Neural progenitor cell (in vitro differentiated cells): ENCODE measurements around the gene C3AR1. TPM values are rescaled to one million over a fixed set of nuclear protein-coding genes. Genes with fewer than 3 reads are reported as not detected.

Experiments used
- DNase-seq: peaks from one replicate; pipeline ENCODE4 v3.0.0-alpha.2; 2016; ENCODE audit warnings: low spot score
- H2AFZ ChIP-seq: fragments of 200-600 bp; sonication (generic); replicated peaks from 2 replicates; pipeline ENCODE4 v1.6.1; 2016; ENCODE audit warnings: antibody characterized with exemption
- H3F3A ChIP-seq: fragments of 200-600 bp; sonication (generic); 2 replicates; pipeline ENCODE4 v1.6.1; 2016; ENCODE audit warnings: antibody characterized with exemption, low read depth
- H3K27ac ChIP-seq: fragments of 200-600 bp; sonication (generic); 2 replicates; pipeline ENCODE4 v1.5.1; 2016; ENCODE audit warnings: mild to moderate bottlenecking
- H3K27me3 ChIP-seq: fragments of 200-600 bp; sonication (generic); 2 replicates; pipeline ENCODE4 v1.6.1; 2016; ENCODE audit warnings: mild to moderate bottlenecking, moderate library complexity
- H3K36me3 ChIP-seq: fragments of 200-600 bp; sonication (generic); 2 replicates; pipeline ENCODE4 v1.5.1; 2016
- H3K4me1 ChIP-seq: fragments of 200-600 bp; sonication (generic); 2 replicates; pipeline ENCODE4 v1.6.1; 2016; ENCODE audit warnings: mixed run types
- H3K4me2 ChIP-seq: fragments of 200-600 bp; sonication (generic); 2 replicates; pipeline ENCODE4 v1.6.1; 2016
- H3K4me3 ChIP-seq: fragments of 200-600 bp; sonication (generic); 2 replicates; pipeline ENCODE4 v1.5.1; 2016
- H3K79me2 ChIP-seq: fragments of 200-600 bp; sonication (generic); 2 replicates; pipeline ENCODE4 v1.6.1; 2016; ENCODE audit warnings: low read depth
- H3K9ac ChIP-seq: fragments of 200-600 bp; sonication (generic); 2 replicates; pipeline ENCODE4 v1.6.1; 2016
- H3K9me3 ChIP-seq: fragments of 200-600 bp; sonication (generic); 2 replicates; pipeline ENCODE4 v1.5.1; 2016; ENCODE audit warnings: low read depth
- H4K20me1 ChIP-seq: fragments of 200-600 bp; sonication (generic); 2 replicates; pipeline ENCODE4 v1.6.1; 2016; ENCODE audit warnings: low read depth
- H3K27ac Mint-ChIP-seq: 3 replicates; pipeline ENCODE4 v1.8.0; 2021; ENCODE audit warnings: mixed read lengths
- H3K27me3 Mint-ChIP-seq: 2 replicates; pipeline ENCODE4 v1.8.0; 2022; ENCODE audit warnings: low read depth, mild to moderate bottlenecking, inconsistent platforms, moderate library complexity, mixed read lengths; ENCODE audit not compliant: insufficient read depth
- H3K36me3 Mint-ChIP-seq: 3 replicates; pipeline ENCODE4 v1.8.0; 2021; ENCODE audit warnings: mixed read lengths
- H3K4me1 Mint-ChIP-seq: 3 replicates; pipeline ENCODE4 v1.8.0; 2021; ENCODE audit warnings: mixed read lengths
- H3K4me3 Mint-ChIP-seq: 3 replicates; pipeline ENCODE4 v1.8.0; 2021; ENCODE audit warnings: mild to moderate bottlenecking, moderate library complexity, mixed read lengths
- H3K9me3 Mint-ChIP-seq: 3 replicates; pipeline ENCODE4 v1.8.0; 2020; ENCODE audit warnings: mixed read lengths
- EZH2 ChIP-seq: fragments of 200-600 bp; sonication (generic); IDR thresholded peaks from 2 replicates; pipeline ENCODE4 v1.6.1; 2017; ENCODE audit warnings: antibody characterized with exemption, mild to moderate bottlenecking, moderate library complexity
- EZH2phosphoT487 ChIP-seq: fragments of 200-600 bp; sonication (generic); IDR thresholded peaks from 2 replicates; pipeline ENCODE4 v1.6.1; 2017; ENCODE audit warnings: antibody characterized with exemption
- total RNA-seq: library from RNA; depleted of rRNA; stranded (reverse); fragments of >200 nt; gene quantifications from 2 replicates; pipeline ENCODE4 v1.2.3, GENCODE V29; 2015; ENCODE audit warnings: low replicate concordance
- TF ChIP-seq, protein P1 (sequence below): fragments of 200-600 bp; sonication (generic); IDR thresholded peaks from 2 replicates; pipeline ENCODE4 v1.5.1; 2017; ENCODE audit warnings: antibody characterized with exemption, mild to moderate bottlenecking

The C3AR1 gene
- total RNA-seq, 1 donor from 2014 or later, result not detected

DNA sequence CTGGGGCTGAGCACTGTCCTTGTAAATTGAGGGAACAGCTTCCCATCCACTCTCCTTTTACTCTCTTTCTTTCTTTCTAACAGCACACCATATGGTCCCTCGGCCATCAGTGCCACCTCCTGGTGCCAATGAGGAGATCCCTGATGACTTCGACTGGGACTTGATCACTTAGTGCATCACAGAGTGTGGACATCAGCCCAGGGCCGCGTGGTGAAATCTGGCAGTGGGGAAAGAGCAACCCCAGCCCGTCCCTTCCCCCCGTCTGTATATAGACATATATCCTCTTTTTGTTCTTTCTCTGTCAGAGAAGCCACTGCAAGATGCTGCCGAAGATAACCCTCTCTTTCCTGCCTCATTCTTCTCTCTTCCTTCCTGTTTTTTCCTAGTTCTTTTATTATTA lies 13.5 kb downstream of the C3AR1 start:
- no peak overlapping the region for H2AFZ ChIP-seq
- TF ChIP-seq EZH2, result no peak
- TF ChIP-seq, protein P1, sequence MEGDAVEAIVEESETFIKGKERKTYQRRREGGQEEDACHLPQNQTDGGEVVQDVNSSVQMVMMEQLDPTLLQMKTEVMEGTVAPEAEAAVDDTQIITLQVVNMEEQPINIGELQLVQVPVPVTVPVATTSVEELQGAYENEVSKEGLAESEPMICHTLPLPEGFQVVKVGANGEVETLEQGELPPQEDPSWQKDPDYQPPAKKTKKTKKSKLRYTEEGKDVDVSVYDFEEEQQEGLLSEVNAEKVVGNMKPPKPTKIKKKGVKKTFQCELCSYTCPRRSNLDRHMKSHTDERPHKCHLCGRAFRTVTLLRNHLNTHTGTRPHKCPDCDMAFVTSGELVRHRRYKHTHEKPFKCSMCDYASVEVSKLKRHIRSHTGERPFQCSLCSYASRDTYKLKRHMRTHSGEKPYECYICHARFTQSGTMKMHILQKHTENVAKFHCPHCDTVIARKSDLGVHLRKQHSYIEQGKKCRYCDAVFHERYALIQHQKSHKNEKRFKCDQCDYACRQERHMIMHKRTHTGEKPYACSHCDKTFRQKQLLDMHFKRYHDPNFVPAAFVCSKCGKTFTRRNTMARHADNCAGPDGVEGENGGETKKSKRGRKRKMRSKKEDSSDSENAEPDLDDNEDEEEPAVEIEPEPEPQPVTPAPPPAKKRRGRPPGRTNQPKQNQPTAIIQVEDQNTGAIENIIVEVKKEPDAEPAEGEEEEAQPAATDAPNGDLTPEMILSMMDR, result no peak
- no peak for TF ChIP-seq EZH2phosphoT487
- H3K4me3 ChIP-seq, result no peak overlapping the region
- no peak overlapping the region for H3K4me2 ChIP-seq
- no peaks in the 10 kb centered on the region for H3K36me3 ChIP-seq
- H3K36me3 Mint-ChIP-seq, result peaks cover 28% of the 10 kb centered on the region
- no peaks in the 10 kb centered on the region for H3K9me3 ChIP-seq
- peaks cover 9% of the 10 kb centered on the region for H3K4me1 Mint-ChIP-seq
- H3K27me3 Mint-ChIP-seq, result no peaks in the 10 kb centered on the region
- no peak overlapping the region for H3K4me3 Mint-ChIP-seq
- H3K79me2 ChIP-seq, result no peaks in the 10 kb centered on the region
- H3K27ac Mint-ChIP-seq, result no peak overlapping the region
- H3K4me1 ChIP-seq, result no peaks in the 10 kb centered on the region
- no peak overlapping the region for H3K27ac ChIP-seq
- DNase-seq, result no peak
- no peaks in the 10 kb centered on the region for H3F3A ChIP-seq
- H3K9me3 Mint-ChIP-seq, result no peaks in the 10 kb centered on the region
- no peak overlapping the region for H3K9ac ChIP-seq
- no peaks in the 10 kb centered on the region for H3K27me3 ChIP-seq
- H4K20me1 ChIP-seq, result no peaks in the 10 kb centered on the region

DNA sequence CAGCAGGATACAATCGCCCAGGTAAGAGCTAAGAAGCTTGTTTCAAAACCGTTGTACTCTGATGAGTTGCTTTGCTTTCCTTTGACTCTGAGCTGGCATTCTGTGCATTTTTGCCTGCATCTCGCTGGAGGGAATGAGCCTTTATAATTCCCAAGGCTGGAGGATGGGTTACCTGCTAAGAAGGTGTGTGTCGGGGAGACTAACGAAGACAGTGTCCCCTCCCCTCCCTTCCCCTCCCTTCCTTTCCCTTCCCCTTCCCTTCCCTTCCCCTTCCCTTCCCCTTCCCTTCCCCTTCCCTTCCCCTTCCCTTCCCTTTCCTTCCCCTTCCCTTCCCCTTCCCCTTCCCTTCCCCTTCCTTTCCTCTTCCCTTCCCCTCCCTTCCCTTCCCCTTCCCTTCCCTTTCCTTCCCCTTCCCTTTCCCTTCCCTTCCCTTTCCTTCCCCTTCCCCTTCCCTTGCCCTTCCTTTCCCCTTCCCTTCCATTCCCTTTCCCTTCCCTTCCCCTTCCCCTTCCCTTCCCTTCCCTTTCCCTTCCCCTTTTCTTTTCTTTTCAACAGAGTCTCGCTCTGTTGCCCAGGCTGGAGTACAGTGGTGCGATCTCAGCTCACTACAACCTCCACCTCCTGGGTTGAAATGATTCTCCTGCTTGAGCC lies 15.4 kb downstream of the C3AR1 start:
- H3K36me3 Mint-ChIP-seq, result peaks cover 34% of the 10 kb centered on the region
- no peaks in the 10 kb centered on the region for H4K20me1 ChIP-seq
- no peaks in the 10 kb centered on the region for H3K79me2 ChIP-seq
- no peaks in the 10 kb centered on the region for H3K9me3 Mint-ChIP-seq
- H3K4me2 ChIP-seq, result no peak overlapping the region
- H3K4me3 Mint-ChIP-seq, result no peak overlapping the region
- peaks cover 9% of the 10 kb centered on the region for H3K4me1 Mint-ChIP-seq
- TF ChIP-seq EZH2, result no peak
- TF ChIP-seq EZH2phosphoT487, result no peak
- no peak overlapping the region for H3K4me3 ChIP-seq
- H3K27ac Mint-ChIP-seq, result no peak overlapping the region
- H3K4me1 ChIP-seq, result no peaks in the 10 kb centered on the region
- H3K27ac ChIP-seq, result no peak overlapping the region
- no peaks in the 10 kb centered on the region for H3K36me3 ChIP-seq
- H3K9me3 ChIP-seq, result no peaks in the 10 kb centered on the region
- peaks cover 2% of the 10 kb centered on the region for H3K27me3 Mint-ChIP-seq
- H3K27me3 ChIP-seq, result no peaks in the 10 kb centered on the region
- no peak overlapping the region for H3K9ac ChIP-seq
- DNase-seq, result no peak
- no peaks in the 10 kb centered on the region for H3F3A ChIP-seq
- H2AFZ ChIP-seq, result no peak overlapping the region

DNA sequence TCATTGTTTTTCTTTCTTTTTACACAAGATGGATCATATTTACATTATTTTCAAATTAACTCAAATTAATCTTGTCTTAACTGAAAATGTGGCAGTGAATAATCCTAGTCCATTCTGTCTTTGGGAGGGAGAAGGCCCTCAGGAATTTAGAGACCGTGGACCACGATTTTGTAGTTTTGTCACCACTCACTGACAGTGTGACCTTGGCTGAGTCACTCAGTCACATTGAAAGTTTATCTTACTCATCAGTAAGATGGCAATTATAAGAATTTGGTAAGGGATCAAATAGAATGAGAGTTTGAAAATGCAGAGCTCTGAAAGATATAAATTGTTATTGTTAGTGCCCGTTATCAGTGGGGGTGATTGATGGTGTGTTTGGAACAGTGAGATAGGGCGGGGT lies 17.3 kb downstream of the C3AR1 start:
- no peak overlapping the region for H3K27ac ChIP-seq
- no peak overlapping the region for H2AFZ ChIP-seq
- H3K9me3 ChIP-seq, result no peaks in the 10 kb centered on the region
- no peak overlapping the region for H3K4me2 ChIP-seq
- no peaks in the 10 kb centered on the region for H3K36me3 ChIP-seq
- H3K9me3 Mint-ChIP-seq, result no peaks in the 10 kb centered on the region
- no peak for DNase-seq
- H3K27me3 Mint-ChIP-seq, result peaks cover 2% of the 10 kb centered on the region
- no peaks in the 10 kb centered on the region for H3K27me3 ChIP-seq
- H3K4me1 ChIP-seq, result no peaks in the 10 kb centered on the region
- peaks cover 38% of the 10 kb centered on the region for H3K36me3 Mint-ChIP-seq
- no peak overlapping the region for H3K9ac ChIP-seq
- no peaks in the 10 kb centered on the region for H4K20me1 ChIP-seq
- no peaks in the 10 kb centered on the region for H3K4me1 Mint-ChIP-seq
- TF ChIP-seq EZH2 (no peak), EZH2phosphoT487 (no peak)
- TF ChIP-seq, protein P1, result no peak
- H3K79me2 ChIP-seq, result no peaks in the 10 kb centered on the region
- H3F3A ChIP-seq, result no peaks in the 10 kb centered on the region
- H3K27ac Mint-ChIP-seq, result no peak overlapping the region
- H3K4me3 Mint-ChIP-seq, result no peak overlapping the region
- H3K4me3 ChIP-seq, result no peak overlapping the region

DNA sequence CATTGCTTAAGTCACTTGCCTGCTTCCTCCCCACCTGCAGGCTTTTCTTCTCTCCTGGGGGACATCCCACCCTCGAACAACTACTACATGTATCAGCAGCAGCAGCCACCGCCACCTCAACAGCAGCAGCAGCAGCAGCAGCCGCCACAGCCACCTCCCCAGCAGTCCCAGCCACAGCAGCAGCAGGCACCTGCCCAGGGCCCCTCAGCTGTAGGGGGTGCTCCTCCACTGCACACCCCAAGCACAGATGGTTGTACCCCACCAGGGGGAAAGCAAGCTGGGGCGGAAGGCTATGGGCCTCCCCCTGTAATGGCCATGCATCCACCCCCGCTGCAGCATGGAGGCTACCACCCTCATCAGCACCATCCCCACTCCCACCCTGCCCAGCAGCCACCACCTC lies 18.3 kb downstream of the C3AR1 start:
- Histone ChIP-seq H3F3A (no peaks in the 10 kb centered on the region), H3K27ac (no peak overlapping the region), H3K79me2 (no peaks in the 10 kb centered on the region), H2AFZ (no peak overlapping the region), H3K36me3 (no peaks in the 10 kb centered on the region), H3K4me3 (no peak overlapping the region), H3K4me2 (no peak overlapping the region), H3K27me3 (no peaks in the 10 kb centered on the region), H3K9ac (no peak overlapping the region), H3K9me3 (no peaks in the 10 kb centered on the region), H4K20me1 (no peaks in the 10 kb centered on the region), H3K4me1 (no peaks in the 10 kb centered on the region)
- Mint-ChIP-seq H3K27me3 (peaks cover 2% of the 10 kb centered on the region), H3K4me1 (no peaks in the 10 kb centered on the region), H3K27ac (no peak overlapping the region), H3K9me3 (no peaks in the 10 kb centered on the region), H3K36me3 (peaks cover 41% of the 10 kb centered on the region), H3K4me3 (no peak overlapping the region)
- DNase-seq, result no peak
- no peak for TF ChIP-seq EZH2phosphoT487
- no peak for TF ChIP-seq EZH2
- TF ChIP-seq, protein P1, result no peak
